K562 (cell line): ENCODE data around the gene GNG7. TPM values are rescaled to one million over a fixed set of nuclear protein-coding genes. Genes with fewer than 3 reads are reported as not detected.
A peak's percentile ranks its signal among the peaks of the same experiment; 100 is the strongest.

Experiments
- HNRNPH1 ChIP-seq: fragments of 200-400 bp; formaldehyde crosslinking; optimal IDR thresholded peaks from 2 replicates; pipeline ENCODE3; 2017; ENCODE audit warnings: low read depth, mild to moderate bottlenecking, low read length, moderate library complexity
- MYNN ChIP-seq, 2 experiments: sonication (generic); formaldehyde crosslinking in 1 of 2; IDR thresholded peaks; 2 replicates each; pipeline versions ENCODE4 v1.5.0 to v1.6.1; 2016 to 2020; ENCODE audit warnings: antibody characterized with exemption in 1 of 2, missing genetic modification reagents in 1 of 2
- PHB2 ChIP-seq: fragments of 450-650 bp; IDR thresholded peaks from 2 replicates; pipeline ENCODE4 v1.6.1; 2017; ENCODE audit warnings: low read depth
- POLR2A ChIP-seq: fragments of 450-650 bp; conservative IDR thresholded peaks from 2 replicates; pipeline ENCODE4 v1.6.1; 2016
- POLR2AphosphoS2 ChIP-seq: IDR thresholded peaks from 2 replicates; pipeline ENCODE4 v1.6.1; 2012; ENCODE audit warnings: low read length, improper control_type of control experiment
- POLR2AphosphoS5 ChIP-seq: IDR thresholded peaks from 2 replicates; pipeline ENCODE4 v1.6.1; 2011; ENCODE audit warnings: mild to moderate bottlenecking, low read depth, low read length, moderate library complexity; ENCODE audit not compliant: control insufficient read depth, insufficient read depth
- RBFOX2 ChIP-seq: fragments of 200-400 bp; formaldehyde crosslinking; IDR thresholded peaks from 2 replicates; pipeline ENCODE4 v1.6.1; 2017; ENCODE audit warnings: low read depth, mild to moderate bottlenecking, low read length, moderate library complexity
- RFX7 ChIP-seq: fragments of 250-450 bp; sonication (Bioruptor Pico); IDR thresholded peaks from 2 replicates; pipeline ENCODE4 v1.5.1; 2021; ENCODE audit warnings: mild to moderate bottlenecking
- SNIP1 ChIP-seq: fragments of 450-650 bp; IDR thresholded peaks from 2 replicates; pipeline ENCODE4 v1.7.1; 2017; ENCODE audit warnings: low read depth, mild to moderate bottlenecking
- TOE1 ChIP-seq, 2 experiments: fragments of 450-650 bp in 1 of 2; sonication (generic) in 1 of 2; formaldehyde crosslinking in 1 of 2; IDR thresholded peaks; 2 replicates each; pipeline versions ENCODE4 v1.7.1 to v1.8.0; 2016 to 2022; ENCODE audit warnings: borderline replicate concordance in 2 of 2, mild to moderate bottlenecking in 2 of 2, antibody characterized with exemption in 1 of 2, inconsistent platforms in 1 of 2, low read depth in 1 of 2, missing genetic modification reagents in 1 of 2, moderate library complexity in 1 of 2
- USF1 ChIP-seq: sonication (generic); formaldehyde crosslinking; IDR thresholded peaks from 2 replicates; pipeline ENCODE4 v1.9.0; 2022; ENCODE audit warnings: mild to moderate bottlenecking, missing genetic modification reagents
- ZBTB33 ChIP-seq: sonication (generic); formaldehyde crosslinking; IDR thresholded peaks from 2 replicates; pipeline ENCODE4 v1.8.1; 2023; ENCODE audit warnings: mild to moderate bottlenecking, missing genetic modification reagents
- ZNF3 ChIP-seq: fragments of 250-450 bp; sonication (Bioruptor Pico); IDR thresholded peaks from 2 replicates; pipeline ENCODE4 v1.5.0; 2021; ENCODE audit warnings: mild to moderate bottlenecking, moderate library complexity
- polyA plus RNA-seq, 8 experiments: library from polyadenylated mRNA; depleted of rRNA in 4 of 8; stranded (reverse) in 5 of 8; unstranded in 3 of 8; fragments of >200 nt; fragmentation: Nextera tagmentation in 2 of 8; fragmentation: Illumina TruSeq in 1 of 8; extraction: Ambion mirVana in 2 of 8; extraction: Trizol in 1 of 8; gene quantifications; 2 replicates each; pipeline versions ENCODE4 v1.2.1 to v1.2.3, GENCODE V29; 2011 to 2014; ENCODE audit warnings: inconsistent platforms in 1 of 8, missing spikeins in 1 of 8
- total RNA-seq, 7 experiments: library from RNA; depleted of rRNA in 6 of 7; stranded (reverse); fragments of >200 nt in 6 of 7; fragmentation: Illumina TruSeq in 2 of 7; extraction: Trizol in 2 of 7; gene quantifications; 2 replicates each; pipeline versions ENCODE4 v1.2.1 to v1.2.3, GENCODE V29; 2011 to 2021; ENCODE audit warnings: low replicate concordance in 1 of 7
- TF ChIP-seq, protein P1 (sequence below): fragments of 250-450 bp; sonication (Bioruptor Pico); IDR thresholded peaks from 2 replicates; pipeline ENCODE4 v1.8.0; 2021; ENCODE audit warnings: moderate library complexity, mild to moderate bottlenecking, inconsistent platforms

GNG7 gene
- total and polyA plus RNA-seq, 9 of the 15 experiments (the other 6 are each of a cell fraction or from before 2014, with no cell fraction given), result 0.01 to 0.20 (median 0.06) TPM; not detected in 1

GRCh38 chr19:2731181-2731995 is 28.9 kb upstream of the GNG7 start (continued):
- TF ChIP-seq RBFOX2 (peak; percentile 66), USF1 (no peak), POLR2A (peak; percentile 23; the same call in 1 of the 2 replicates), ZNF3 (CRISPR knock-in tag) (no peak), POLR2AphosphoS2 (0 out of 2 replicates have a peak, but pooled peaks have one; percentile 17), PHB2 (no peak), POLR2AphosphoS5 (peak; percentile 2; the same call in 1 of the 2 replicates), ZBTB33 (CRISPR knock-in tag) (peak; percentile 65; the same call in 1 of the 2 replicates), TOE1 (IDR thresholded peaks at IDR 0.05; ENCODE audit: borderline replicate concordance) (no peak), TOE1 (CRISPR knock-in tag; IDR thresholded peaks at IDR 0.05; ENCODE audit: borderline replicate concordance, low read depth) (no peak), SNIP1 (no peak), RFX7 (CRISPR knock-in tag) (no peak), HNRNPH1 (no peak), MYNN (IDR thresholded peaks at IDR 0.05) (0 out of 2 replicates have a peak, but pooled peaks have one; percentile 18), MYNN (CRISPR knock-in tag; IDR thresholded peaks at IDR 0.05) (no peak)
- TF ChIP-seq, protein P1, sequence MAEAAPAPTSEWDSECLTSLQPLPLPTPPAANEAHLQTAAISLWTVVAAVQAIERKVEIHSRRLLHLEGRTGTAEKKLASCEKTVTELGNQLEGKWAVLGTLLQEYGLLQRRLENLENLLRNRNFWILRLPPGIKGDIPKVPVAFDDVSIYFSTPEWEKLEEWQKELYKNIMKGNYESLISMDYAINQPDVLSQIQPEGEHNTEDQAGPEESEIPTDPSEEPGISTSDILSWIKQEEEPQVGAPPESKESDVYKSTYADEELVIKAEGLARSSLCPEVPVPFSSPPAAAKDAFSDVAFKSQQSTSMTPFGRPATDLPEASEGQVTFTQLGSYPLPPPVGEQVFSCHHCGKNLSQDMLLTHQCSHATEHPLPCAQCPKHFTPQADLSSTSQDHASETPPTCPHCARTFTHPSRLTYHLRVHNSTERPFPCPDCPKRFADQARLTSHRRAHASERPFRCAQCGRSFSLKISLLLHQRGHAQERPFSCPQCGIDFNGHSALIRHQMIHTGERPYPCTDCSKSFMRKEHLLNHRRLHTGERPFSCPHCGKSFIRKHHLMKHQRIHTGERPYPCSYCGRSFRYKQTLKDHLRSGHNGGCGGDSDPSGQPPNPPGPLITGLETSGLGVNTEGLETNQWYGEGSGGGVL (CRISPR knock-in tag), result no peak
